ENCODE measurements around the gene P2RX7. TPM values are rescaled to one million over a fixed set of nuclear protein-coding genes. Genes with fewer than 3 reads are reported as not detected.

The P2RX7 gene
- total RNA-seq, 2 experiments from 2014 or later, result 11.3 to 12.2 TPM

DNA sequence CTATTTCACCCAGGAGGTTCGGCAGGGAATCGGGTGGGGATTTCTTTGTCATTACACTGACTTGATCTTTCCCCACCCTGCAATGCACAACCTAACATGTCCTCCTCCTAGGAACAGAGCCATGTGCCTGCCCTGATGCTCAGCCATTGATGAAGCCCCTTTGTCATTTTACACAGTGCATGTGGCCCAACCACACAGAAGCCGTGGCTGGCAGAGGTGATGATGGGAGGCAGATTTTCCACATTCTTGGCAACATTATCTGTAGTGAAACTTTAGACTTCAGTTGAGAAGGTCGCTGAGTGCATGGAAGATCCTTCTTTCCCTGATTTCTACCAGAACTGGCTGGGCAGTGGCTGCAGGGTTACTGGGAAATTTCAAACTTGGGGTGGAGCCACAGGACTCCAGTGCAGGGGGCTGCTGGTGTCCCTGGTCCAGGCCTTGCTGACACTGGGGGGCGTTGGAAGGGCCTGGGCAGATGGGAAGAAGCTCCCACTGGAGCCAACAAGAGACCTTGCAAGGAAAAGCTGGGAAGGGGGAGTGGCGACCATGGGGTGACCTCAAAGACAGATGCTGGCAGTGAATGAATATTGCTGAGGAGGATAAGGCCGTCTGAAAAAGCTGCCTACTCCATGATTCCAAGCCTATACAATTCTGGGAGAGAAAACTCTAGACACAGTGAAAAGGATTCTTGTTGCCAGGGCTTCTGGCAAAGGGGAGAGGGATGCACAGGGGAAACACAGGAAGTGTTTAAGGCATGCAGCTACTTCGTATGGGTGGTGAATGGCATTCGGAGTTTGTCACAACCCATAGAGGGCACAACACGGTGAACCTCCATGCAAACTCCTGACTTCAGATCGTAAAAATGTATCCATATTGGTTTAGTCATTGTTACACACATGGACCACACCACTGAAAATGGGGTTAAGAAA is 41.8 kb upstream of the P2RX7 start:
- Mint-ChIP-seq H3K27me3 (no peaks in the 10 kb centered on the region), H3K9me3 (no peaks in the 10 kb centered on the region), H3K4me1 (ENCODE audit: low read depth) (peaks cover 35% of the 10 kb centered on the region), H3K4me3 (no peak overlapping the region), H3K36me3 (no peaks in the 10 kb centered on the region), H3K27ac (no peak overlapping the region)
- ChIA-PET CTCF (no interaction called here), POLR2A (interaction anchor here (0.6 kb wide), 1 partner anchor 137 kb away, joined by 3 read pairs; no protein-coding TSS in a partner anchor)
- DNase-seq, result no peak
- intact Hi-C loops (cut with micrococcal nuclease), result loop anchor here (10.0 kb wide), 2 partner anchors 256 to 506 kb away; partner anchors contain the start of gene POP5

DNA sequence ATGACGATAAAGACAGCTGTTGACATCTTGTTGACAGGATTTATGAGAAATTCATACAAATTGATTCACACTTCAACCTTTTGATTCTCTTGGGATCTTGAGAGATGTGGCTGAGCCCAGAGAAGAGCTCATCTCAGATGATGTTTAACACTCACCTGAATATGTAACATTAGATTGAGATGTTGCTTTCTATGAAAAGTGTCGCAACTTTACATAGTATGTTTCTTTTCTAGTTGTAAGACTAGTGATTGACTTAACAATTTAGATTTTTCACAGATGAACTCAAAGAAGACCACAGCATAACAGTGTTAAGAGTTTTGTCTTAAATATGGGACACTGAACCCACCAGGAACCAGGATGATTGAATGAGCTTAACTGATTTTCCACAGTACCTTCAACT is 40.6 kb upstream of the P2RX7 start:
- no peak for DNase-seq
- ChIA-PET CTCF (interaction anchor here (1.2 to 3.2 kb wide), 3 partner anchors 32 to 509 kb away, joined by 3 to 15 read pairs (median 10); no protein-coding TSS in a partner anchor), POLR2A (no interaction called here)
- intact Hi-C loops (cut with micrococcal nuclease), result loop anchor here (2.0 to 10.0 kb wide), 3 partner anchors 53 to 507 kb away; partner anchors contain the start of genes OASL and POP5
- H3K9me3 Mint-ChIP-seq, result no peaks in the 10 kb centered on the region
- H3K4me1 Mint-ChIP-seq (ENCODE audit: low read depth), result peaks cover 40% of the 10 kb centered on the region
- H3K27me3 Mint-ChIP-seq, result no peaks in the 10 kb centered on the region
- H3K4me3 Mint-ChIP-seq, result peak overlapping the region; percentile 43
- no peaks in the 10 kb centered on the region for H3K36me3 Mint-ChIP-seq
- no peak overlapping the region for H3K27ac Mint-ChIP-seq

DNA sequence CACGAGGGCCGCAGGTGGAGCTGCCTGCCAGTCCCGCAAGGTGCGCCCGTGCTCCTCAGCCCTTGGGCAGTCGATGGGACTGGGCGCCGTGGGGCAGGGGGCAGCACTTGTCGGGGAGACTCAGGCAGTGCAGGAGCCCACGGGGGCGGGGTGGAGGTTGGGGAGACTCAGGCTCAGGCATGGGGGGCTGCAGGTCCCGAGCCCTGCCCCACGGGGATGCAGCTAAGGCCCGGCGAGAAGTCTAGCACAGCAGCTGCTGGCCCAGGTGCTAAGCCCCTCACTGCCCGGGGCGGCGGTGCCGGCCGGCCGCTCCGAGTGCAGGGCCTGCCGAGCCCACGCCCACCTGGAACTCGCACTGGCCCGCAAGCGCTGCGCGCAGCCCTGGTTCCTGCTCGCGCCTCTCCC is 39.2 kb upstream of the P2RX7 start:
- Mint-ChIP-seq H3K4me3 (no peak overlapping the region), H3K27ac (no peak overlapping the region), H3K4me1 (ENCODE audit: low read depth) (peaks cover 35% of the 10 kb centered on the region), H3K9me3 (no peaks in the 10 kb centered on the region), H3K36me3 (no peaks in the 10 kb centered on the region), H3K27me3 (no peaks in the 10 kb centered on the region)
- CTCF ChIA-PET, result interaction anchor here (0.5 to 3.2 kb wide), 7 partner anchors 31 to 187 kb away, joined by 3 to 15 read pairs (median 4); partner anchors contain the start of gene P2RX7
- intact Hi-C loops (cut with micrococcal nuclease), result loop anchor here (2.0 to 10.0 kb wide), 3 partner anchors 55 to 509 kb away; partner anchors contain the start of genes OASL and POP5
- POLR2A ChIA-PET, result no interaction called here
- DNase-seq, result no peak

DNA sequence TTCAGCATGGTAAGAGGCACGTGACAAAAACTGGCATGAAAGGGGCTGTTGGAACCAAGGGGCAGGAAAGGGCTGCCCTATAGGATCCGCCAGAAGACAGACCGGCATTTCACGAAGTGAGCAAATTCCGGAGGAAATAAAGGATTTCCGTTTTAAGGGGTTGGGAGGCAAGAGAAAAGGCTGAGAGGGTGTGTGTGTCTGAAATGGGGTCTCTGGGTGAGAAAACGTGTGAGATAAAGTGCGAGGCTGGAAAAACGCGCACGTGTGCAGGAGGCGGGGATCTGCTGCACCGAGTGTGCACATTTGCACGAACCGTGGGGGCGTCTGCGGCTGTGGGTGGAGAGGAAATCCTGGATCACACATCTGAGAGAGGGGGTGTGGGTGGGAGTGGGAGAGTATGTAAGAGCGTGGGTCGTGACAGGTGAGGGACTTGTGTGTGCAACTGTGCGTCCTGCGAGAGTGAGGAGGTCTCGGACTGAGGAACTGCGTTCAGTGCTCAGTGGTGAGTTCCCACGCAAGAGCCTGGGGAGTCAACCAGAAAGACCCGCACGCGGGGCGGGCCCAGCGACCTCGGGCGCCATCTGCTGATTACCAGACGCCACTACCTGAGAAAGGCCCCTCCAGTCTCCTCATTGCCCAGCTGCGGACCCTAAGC is 37.0 kb upstream of the P2RX7 start:
- Mint-ChIP-seq H3K4me1 (ENCODE audit: low read depth) (peaks cover 35% of the 10 kb centered on the region), H3K4me3 (peak overlapping the region; percentile 68), H3K36me3 (peaks cover 2% of the 10 kb centered on the region), H3K27me3 (peaks cover 1% of the 10 kb centered on the region), H3K9me3 (peaks cover 9% of the 10 kb centered on the region), H3K27ac (no peak overlapping the region)
- intact Hi-C loops (cut with micrococcal nuclease), result loop anchor here (1.0 to 10.0 kb wide), 5 partner anchors 35 to 511 kb away; partner anchors contain the start of genes C12orf43 and POP5
- ChIA-PET POLR2A (interaction anchor here (0.7 kb wide), 1 partner anchor 56 kb away, joined by 4 read pairs; the partner anchor contains the start of gene OASL), CTCF (interaction anchor here (0.6 to 4.1 kb wide), 13 partner anchors 14 to 514 kb away, joined by 3 to 36 read pairs (median 3); partner anchors contain the start of gene POP5)
- peak; percentile 87 for DNase-seq

DNA sequence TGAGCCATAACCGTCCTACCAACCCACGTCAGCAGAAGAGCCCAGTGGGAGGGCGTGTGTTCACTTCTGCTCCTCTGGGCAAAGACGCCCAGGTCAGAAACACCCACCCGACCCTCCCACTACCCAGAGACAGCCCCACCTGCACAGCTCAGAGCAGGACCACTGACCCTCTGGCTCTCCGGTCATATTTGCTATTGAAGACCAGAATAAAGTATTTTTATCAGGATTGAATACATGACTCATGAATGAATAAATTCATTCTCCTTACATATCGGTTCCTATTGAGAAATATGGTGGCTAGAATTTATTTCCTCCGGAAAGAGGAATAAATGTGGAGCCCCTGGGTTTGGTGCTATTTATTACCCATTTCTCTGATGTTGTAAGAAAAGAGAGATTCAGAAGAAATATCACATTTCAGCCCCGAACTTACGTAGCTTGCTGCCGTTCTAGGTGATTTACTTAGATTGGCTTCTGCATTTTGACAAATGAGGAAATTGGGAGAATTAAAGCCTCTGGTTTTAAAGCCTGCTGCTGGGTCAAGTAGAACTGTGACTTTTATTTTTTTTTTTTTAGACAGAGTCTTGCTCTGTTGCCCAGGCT is 36.4 kb upstream of the P2RX7 start:
- intact Hi-C loops (cut with micrococcal nuclease), result loop anchor here (1.0 to 10.0 kb wide), 5 partner anchors 36 to 511 kb away; partner anchors contain the start of genes C12orf43 and POP5
- CTCF ChIA-PET, result interaction anchor here (0.6 to 4.1 kb wide), 13 partner anchors 13 to 515 kb away, joined by 3 to 36 read pairs (median 3); partner anchors contain the start of gene POP5
- DNase-seq, result no peak
- peak overlapping the region; percentile 68 for H3K4me3 Mint-ChIP-seq
- H3K27ac Mint-ChIP-seq, result no peak overlapping the region
- peaks cover 2% of the 10 kb centered on the region for H3K36me3 Mint-ChIP-seq
- peaks cover 9% of the 10 kb centered on the region for H3K9me3 Mint-ChIP-seq
- POLR2A ChIA-PET, result interaction anchor here (0.7 kb wide), 1 partner anchor 57 kb away, joined by 4 read pairs; the partner anchor contains the start of gene OASL
- H3K4me1 Mint-ChIP-seq (ENCODE audit: low read depth), result peaks cover 35% of the 10 kb centered on the region
- peaks cover 1% of the 10 kb centered on the region for H3K27me3 Mint-ChIP-seq

DNA sequence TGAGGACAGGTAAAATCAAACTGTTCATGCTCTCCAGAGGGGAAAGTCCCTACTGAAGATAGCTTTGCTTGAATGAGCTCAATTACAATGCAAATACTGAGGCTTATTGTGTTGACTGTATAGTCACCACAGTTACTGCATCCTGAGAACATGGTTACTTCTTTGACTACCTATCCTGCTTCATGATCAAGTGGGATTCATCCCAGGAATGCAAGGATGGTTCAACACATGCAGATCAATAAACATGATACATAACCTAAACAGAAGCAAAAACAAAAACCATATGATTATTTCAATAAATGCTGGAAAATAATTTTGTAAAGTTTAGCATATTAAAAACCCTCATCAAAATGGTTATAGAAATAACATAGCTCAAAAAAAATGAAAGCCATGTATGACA is 32.9 kb upstream of the P2RX7 start:
- peaks cover 2% of the 10 kb centered on the region for H3K36me3 Mint-ChIP-seq
- H3K4me1 Mint-ChIP-seq (ENCODE audit: low read depth), result peaks cover 15% of the 10 kb centered on the region
- no peak for DNase-seq
- no peak overlapping the region for H3K4me3 Mint-ChIP-seq
- ChIA-PET CTCF (interaction anchor here (1.1 to 1.6 kb wide), 5 partner anchors 10 to 125 kb away, joined by 3 to 8 read pairs (median 4); no protein-coding TSS in a partner anchor), POLR2A (no interaction called here)
- H3K27ac Mint-ChIP-seq, result no peak overlapping the region
- intact Hi-C loops (cut with micrococcal nuclease), result loop anchor here (5.0 to 10.0 kb wide), 3 partner anchors 82 to 515 kb away; partner anchors contain the start of genes C12orf43 and POP5
- peaks cover 12% of the 10 kb centered on the region for H3K9me3 Mint-ChIP-seq
- H3K27me3 Mint-ChIP-seq, result peaks cover 1% of the 10 kb centered on the region

DNA sequence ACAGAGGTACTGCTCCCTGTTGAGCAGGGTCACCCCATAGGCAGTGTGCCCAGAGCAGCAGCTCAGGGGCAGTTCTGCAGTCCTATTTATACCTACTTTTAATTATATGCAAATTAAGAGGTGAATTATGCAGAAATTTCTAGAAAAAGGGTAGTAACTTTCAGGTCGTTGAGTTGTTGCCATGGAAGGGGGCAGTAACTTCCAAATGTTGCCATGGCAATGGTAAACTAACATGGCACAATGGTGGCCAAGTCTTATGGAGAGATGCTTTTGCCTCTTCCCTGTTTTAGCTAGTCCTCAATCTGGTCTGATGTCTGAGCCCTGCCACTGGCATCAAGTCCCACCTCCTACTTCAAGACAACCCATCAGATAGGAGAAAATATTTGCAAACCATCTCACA is 30.4 kb upstream of the P2RX7 start:
- peaks cover 1% of the 10 kb centered on the region for H3K27me3 Mint-ChIP-seq
- CTCF ChIA-PET, result no interaction called here
- H3K9me3 Mint-ChIP-seq, result peaks cover 16% of the 10 kb centered on the region
- H3K36me3 Mint-ChIP-seq, result peaks cover 2% of the 10 kb centered on the region
- intact Hi-C loops (cut with micrococcal nuclease), result no loop called here
- H3K4me1 Mint-ChIP-seq (ENCODE audit: low read depth), result no peaks in the 10 kb centered on the region
- no peak for DNase-seq
- H3K27ac Mint-ChIP-seq, result no peak overlapping the region
- POLR2A ChIA-PET, result no interaction called here
- no peak overlapping the region for H3K4me3 Mint-ChIP-seq

DNA sequence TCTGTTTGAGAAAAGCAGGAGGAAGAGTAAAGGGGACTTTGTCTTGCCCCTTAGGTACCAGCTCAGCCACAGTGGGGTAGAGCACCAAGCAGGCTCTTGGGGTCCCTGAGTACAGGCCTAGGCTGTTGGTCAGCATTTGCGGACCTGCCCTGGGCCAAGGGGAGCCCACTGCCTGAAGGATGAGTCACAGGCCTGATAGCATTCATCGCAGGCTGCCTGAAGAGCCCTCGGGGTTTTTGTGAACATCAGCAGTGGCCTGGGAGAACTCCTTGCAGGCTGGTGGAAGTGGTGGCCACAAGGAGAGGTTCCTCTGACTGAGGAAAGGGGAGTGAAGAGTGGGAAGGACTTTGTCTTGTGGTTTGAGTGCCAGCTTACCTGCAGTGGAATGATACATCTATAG is 25.0 kb upstream of the P2RX7 start:
- no peaks in the 10 kb centered on the region for H3K36me3 Mint-ChIP-seq
- H3K27ac Mint-ChIP-seq, result no peak overlapping the region
- intact Hi-C loops (cut with micrococcal nuclease), result no loop called here
- CTCF ChIA-PET, result interaction anchor here (4.1 kb wide), 1 partner anchor 102 kb away, joined by 28 read pairs; no protein-coding TSS in a partner anchor
- H3K27me3 Mint-ChIP-seq, result no peaks in the 10 kb centered on the region
- DNase-seq, result no peak
- POLR2A ChIA-PET, result no interaction called here
- peaks cover 3% of the 10 kb centered on the region for H3K4me1 Mint-ChIP-seq (ENCODE audit: low read depth)
- no peak overlapping the region for H3K4me3 Mint-ChIP-seq
- H3K9me3 Mint-ChIP-seq, result peaks cover 7% of the 10 kb centered on the region

DNA sequence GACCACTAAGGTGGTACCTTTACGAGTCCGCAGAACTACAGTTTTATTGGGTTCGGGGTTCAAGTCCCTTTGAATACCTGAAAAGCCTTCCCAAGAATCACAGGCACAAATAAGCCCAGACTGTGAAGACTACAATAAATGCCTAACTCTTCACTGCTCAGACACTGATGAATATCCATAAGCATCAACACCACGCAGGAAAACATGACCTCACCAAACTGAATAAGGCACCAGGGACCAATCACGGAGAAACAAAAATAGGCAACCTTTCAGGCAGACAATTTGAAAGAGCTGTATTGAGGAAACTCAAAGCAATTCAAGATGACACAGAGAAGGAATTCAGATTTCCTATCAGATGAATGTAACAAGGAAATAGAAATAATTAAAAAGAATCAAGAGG is 24.2 kb upstream of the P2RX7 start:
- no peak overlapping the region for H3K4me3 Mint-ChIP-seq
- H3K36me3 Mint-ChIP-seq, result no peaks in the 10 kb centered on the region
- peaks cover 3% of the 10 kb centered on the region for H3K4me1 Mint-ChIP-seq (ENCODE audit: low read depth)
- H3K27me3 Mint-ChIP-seq, result no peaks in the 10 kb centered on the region
- no peak overlapping the region for H3K27ac Mint-ChIP-seq
- H3K9me3 Mint-ChIP-seq, result peaks cover 7% of the 10 kb centered on the region
- DNase-seq, result no peak
- POLR2A ChIA-PET, result no interaction called here
- intact Hi-C loops (cut with micrococcal nuclease), result no loop called here
- CTCF ChIA-PET, result interaction anchor here (4.1 kb wide), 1 partner anchor 103 kb away, joined by 28 read pairs; no protein-coding TSS in a partner anchor

DNA sequence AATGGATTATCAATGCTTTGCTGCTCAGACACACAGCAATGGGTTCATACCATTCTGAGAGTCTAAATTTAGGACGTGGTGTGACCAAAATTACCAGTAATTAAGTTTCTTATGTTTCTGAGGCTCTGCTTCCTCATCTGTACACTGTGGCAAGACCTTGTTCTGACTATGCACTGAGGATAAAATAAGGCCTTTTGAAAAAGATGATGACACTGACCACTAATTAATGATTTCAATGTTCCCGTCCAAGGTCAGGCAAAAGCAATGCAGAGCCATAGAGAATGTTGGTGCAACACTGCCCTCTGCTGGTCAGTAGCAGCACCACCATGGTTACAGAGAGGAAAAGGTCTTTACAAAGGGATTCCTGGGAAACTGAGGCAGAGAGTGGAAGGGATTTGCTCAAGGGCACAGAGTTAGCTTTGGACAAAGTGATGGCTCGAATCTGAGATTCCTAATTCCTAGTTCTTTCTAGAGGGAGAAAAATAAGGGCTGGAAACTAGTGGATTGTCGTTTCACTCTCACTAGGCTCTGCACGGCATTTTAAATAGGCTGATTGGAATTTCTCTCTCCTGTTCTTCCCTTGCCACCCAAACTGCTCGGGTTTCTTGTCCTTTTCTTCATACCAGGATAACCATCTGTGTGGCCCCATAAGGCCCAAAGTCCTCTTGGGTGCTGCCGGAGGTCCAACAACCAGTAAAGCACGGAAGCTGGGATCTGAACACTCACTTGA is 22.3 kb upstream of the P2RX7 start:
- no peaks in the 10 kb centered on the region for H3K27me3 Mint-ChIP-seq
- no peaks in the 10 kb centered on the region for H3K36me3 Mint-ChIP-seq
- H3K27ac Mint-ChIP-seq, result peak overlapping the region; percentile 42
- intact Hi-C loops (cut with micrococcal nuclease), result loop anchor here (1.0 kb wide), 2 partner anchors 50 to 105 kb away; no protein-coding TSS in a partner anchor
- ChIA-PET POLR2A (no interaction called here), CTCF (interaction anchor here (0.6 to 4.1 kb wide), 18 partner anchors 9 to 560 kb away, joined by 3 to 28 read pairs (median 4); partner anchors contain the start of genes P2RX7 and POP5)
- no peaks in the 10 kb centered on the region for H3K9me3 Mint-ChIP-seq
- no peak overlapping the region for H3K4me3 Mint-ChIP-seq
- peaks cover 3% of the 10 kb centered on the region for H3K4me1 Mint-ChIP-seq (ENCODE audit: low read depth)
- DNase-seq, result peak; percentile 75

DNA sequence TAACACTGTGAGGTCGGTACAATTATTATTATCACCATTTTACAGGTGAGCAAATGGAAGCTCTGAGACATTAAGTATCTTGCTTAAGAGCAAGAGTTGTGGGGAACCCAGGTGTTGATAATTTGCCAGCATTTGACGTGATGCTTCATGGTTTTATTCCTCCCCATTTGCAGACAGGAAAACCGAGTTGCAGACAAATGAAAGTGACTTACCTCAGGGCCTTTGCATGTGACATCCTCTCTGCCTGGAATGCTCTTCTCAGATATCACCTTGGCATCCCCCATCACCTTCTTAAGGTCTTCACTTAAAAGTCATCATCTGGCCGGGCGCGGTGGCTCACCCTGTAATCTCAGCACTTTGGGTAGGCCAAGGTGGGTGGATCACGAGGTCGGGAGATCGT is 21.0 kb upstream of the P2RX7 start:
- H3K27ac Mint-ChIP-seq, result no peak overlapping the region
- H3K36me3 Mint-ChIP-seq, result no peaks in the 10 kb centered on the region
- ChIA-PET POLR2A (no interaction called here), CTCF (interaction anchor here (3.0 kb wide), 1 partner anchor 51 kb away, joined by 24 read pairs; no protein-coding TSS in a partner anchor)
- no peak overlapping the region for H3K4me3 Mint-ChIP-seq
- H3K27me3 Mint-ChIP-seq, result no peaks in the 10 kb centered on the region
- H3K9me3 Mint-ChIP-seq, result no peaks in the 10 kb centered on the region
- intact Hi-C loops (cut with micrococcal nuclease), result no loop called here
- peaks cover 3% of the 10 kb centered on the region for H3K4me1 Mint-ChIP-seq (ENCODE audit: low read depth)
- DNase-seq, result no peak
